Stimulated activated CD4-positive, alpha-beta T cell treated with anti-CD3 and anti-CD28 coated beads, Interleukin-1b, Interleukin-23, amount 100 ng/mL, for 1 hour (primary cell): Measurements from ENCODE around the gene COQ9.
A peak's percentile ranks its signal among the peaks of the same experiment; 100 is the strongest.

ENCODE experiments used
- DNase-seq, 2 donors: peaks; one replicate each; pipeline ENCODE4 v3.0.0-alpha.2; 2020; ENCODE audit warnings: low read depth in 2 of 2

The COQ9 gene

DNA sequence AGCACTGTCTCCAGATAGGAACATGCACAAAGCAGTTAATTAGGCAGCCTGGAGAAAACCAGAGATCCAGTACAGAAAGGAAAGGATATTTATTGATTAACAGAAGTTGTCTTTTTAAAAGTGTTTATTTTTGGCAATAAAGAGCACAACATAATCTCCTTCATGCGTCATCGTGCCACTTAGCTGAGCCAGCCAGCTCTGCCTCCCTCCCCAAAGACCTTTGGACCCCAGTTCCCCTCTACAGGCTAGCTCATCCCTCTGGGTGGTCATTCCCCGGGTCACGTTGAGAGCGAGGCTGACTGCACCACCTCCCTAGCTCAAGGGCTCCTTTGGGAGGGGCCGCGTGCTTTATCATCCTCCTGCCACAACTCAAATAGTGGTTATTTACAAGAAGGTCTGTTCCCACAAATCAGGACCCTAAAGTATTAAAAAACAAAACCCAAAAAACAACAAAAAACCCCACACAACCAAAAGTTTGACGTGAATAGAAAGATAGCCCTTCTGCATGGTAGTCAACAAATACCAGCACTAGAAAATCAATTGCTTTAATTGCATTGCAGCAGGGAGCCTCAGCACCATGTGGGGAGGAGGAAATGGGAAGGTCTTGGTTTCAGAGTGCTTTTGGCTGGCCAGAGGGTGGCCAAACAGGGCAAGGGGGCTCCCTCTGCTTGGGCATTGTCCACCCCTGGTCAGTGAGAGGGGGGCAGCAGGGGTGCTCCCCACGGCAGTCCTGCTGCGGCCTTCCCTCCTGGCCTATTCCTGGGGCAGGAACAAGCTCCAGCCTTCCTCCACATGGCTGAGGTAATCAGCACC, 24.8 kb downstream of the COQ9 start:
- DNase-seq: no peak

DNA sequence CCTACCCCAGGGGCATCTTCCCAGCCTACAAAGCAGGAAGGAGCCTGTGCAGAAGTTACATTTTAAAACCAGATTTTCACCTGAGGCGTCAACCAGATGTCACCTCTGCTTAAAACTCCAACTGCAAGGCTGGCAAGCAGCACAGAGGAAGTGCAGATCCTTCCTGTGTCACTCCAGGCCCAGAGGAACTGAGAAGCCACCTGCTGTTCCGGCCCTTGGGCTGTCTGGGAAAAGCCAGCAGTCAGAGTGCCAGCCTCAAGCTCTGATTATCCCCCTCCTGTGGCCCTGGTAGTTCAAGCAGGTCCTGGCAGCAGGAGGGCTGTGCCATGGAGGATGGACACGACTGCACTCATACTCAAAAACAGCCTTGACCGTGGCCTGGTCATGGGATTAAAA, 25.4 kb downstream of the COQ9 start:
- DNase-seq: no peak

DNA sequence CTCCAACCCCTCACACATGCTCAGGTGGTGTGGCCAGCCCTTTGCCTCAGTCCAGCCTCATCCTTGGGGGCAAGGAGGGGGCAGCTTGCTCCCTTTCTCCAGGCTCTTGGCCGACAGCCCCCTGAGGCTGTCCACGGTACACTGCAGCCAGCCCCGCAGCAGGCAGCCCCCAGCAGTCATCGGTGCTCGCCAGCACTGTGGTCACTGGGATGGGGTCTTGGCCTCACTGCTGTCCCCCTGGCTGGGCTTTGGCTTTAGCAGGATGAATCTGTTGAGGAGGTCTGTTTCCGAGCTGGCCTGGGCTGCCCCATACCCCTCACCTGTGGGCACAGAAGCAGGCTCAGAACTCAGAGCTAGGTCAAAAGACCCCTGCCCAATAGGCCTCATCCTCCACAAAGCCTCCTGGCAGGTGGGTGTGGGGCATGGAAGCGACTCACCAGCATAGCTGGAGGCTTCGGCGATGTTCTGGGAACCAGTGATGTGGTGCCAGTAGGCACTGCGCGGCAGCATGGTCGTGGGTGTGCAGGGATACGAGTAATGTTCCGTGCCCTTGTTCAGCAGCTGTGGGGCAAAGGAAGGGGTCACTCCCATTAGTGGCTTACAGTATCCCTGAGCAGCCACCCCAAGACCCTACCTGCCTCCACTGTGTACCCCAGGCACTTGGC, 26.0 kb downstream of the COQ9 start:
- DNase-seq: no peak

DNA sequence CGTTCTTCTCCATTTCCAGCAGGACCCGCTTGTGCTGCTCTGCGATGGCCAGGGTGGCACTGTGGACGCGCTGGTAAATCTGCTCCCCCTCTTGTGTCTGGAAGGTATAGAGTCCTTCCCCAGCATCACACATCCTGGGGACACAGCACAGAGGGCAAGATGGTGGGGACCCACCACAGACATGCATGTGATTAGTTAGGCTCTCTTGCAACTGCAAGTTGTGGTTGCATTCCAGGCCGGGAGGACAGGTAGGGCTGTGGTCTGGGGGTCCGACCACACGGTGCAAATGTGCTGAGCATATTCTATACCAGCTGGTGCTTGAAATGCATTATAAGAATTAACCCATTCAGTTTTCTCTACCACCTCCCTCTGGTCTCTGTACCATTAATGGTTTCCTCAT, 26.6 kb downstream of the COQ9 start:
- no peak for DNase-seq

DNA sequence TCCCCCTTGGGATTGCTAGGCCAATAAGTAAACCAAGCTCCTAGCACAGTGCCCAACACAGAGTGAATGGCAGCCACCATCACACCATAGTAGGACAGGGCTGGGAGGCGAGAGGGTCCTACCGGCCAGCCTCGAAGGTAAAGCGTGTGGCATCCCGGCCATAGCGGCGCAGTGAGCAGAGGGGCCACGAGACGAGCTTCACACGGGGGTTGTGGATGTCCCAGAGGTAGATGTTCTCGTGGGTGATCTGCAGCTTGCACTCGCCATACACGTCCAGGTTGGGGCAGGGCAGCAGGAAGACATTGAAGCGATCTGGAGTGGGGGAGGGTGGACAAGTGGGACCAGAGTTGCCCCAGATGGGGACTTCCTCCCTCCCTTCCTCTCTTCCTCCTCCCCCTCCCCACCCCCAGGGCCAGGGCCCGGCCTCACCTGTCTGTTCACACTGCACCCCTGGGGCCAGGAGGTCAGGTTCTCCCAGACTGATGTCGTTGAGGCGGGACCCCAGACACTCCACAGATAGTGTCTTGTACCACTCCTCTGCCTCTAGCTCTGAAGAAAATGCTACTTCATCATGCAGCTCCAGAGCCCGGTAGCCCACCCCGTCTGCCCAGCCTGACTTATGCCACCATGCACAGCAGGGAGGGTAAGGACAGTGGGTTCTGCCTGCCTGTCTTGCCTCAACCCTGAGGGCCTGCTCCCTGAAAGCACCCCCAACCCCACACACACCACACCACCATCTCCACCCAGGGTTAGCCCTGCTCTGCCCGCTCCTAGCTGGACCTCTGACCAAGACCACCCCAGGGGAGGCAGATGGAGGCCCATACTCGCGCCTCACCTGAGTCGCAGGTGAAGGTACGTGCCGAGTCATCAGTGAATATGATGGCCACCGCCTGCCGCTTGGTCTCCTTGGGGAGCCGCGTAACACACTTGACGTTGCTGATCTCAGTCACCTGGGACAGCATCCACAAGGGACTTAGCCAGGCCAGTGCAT, 27.7 kb downstream of the COQ9 start:
- DNase-seq: no peak

DNA sequence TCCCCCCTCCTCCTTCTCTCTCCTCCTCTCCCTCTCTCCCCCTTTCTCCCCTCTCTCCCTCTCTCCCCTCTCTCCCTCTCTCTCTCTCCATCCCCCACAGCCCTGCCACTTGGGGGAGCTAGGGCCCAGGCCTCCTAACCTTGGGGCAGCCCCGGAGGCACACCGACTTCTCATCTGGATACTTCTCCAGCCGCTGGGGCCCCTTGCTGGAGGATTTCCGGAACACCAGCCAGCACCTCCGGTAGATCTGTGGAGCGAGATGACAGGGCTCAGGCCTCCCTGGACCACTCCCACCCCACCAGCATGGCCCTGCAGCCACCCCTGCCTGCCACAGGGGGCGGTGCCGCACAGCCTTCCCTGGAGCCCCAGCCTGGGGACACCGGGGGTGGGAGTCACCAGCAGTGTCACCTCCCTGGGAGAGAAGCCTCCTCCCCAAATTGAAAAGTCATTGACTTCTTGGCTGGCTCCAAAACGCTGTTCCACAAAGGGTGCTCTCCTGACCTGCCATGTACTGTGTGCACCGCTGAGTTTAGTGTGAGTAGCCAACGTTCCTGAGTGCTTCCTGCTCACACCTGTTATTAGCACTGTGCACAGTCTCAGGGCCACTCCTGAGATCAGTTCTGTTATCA, 28.5 kb downstream of the COQ9 start:
- DNase-seq: peak; percentile 7 to 47

DNA sequence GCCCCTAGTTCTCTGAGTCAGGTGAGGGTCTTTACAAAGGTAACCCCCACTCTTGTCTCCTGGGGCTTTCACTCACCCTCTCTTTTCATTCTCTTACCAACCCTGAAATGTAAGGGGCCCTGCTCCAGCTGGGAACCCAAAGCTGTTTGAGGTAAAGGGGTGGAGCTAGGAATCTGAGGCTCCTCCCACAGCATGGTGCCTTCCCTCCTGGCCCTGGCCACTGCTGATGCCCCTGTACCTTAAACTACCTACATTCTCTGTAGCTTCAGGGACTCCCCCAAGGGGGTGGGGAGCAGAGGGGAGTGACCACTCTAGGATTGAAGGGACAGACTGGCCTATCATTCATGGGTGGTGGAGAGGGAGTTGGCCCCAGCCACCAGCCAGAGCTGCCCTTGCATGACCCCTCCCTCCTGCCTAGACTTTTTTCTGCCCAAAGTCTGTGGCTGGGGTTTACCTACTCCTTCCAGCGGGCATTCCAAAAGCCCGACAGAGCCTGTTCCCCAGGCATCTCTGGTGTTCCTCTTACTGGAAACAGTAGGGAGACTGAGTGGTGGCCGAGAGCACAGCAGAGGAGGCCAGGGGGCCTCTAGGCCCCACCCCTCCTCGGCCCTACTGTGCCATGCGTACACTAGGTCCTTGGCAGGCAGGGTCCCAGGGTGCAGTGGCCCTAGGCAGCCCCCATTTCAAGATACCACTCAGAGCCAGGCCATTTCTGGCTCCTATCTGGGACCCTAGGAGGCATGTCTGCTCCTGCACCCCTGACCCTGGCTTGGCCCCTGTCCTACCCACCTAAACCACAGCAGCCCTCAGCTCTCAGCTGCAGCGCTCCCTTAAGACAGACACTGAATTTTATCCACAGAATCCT, 29.5 kb downstream of the COQ9 start:
- no peak for DNase-seq

DNA sequence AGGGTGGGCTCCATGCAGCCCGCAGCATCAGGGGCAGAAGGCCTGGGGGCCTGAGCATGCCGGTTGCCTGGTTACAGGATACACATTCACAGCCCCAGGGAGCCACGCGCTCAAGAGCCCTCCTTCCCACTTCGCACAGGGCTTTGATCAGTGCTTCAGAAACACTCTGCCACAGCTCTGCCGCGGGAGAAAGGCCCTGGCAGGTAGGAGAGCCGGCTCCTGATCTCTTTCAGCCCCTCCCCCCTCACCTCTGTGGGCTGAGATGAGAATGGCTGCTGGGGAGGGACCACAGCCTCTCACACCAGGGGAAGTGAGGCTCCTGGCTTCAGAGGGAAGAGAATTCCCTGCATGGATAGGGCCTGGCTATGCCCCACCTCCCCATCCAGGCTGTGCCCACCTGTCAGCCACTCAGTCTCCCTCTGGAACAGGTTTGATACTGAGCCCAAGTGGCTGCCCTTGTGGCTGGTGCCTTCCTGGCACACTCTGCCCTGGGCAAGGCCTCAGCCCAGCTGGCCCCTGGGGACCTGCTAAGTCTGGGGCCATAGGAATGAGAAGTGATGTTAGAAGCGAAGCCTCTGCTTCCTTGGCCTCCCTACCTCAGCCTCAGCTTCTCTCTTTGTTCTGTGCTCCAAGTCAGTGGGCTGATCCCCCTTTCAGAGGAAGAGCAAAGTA, 30.4 kb downstream of the COQ9 start:
- DNase-seq: no peak

DNA sequence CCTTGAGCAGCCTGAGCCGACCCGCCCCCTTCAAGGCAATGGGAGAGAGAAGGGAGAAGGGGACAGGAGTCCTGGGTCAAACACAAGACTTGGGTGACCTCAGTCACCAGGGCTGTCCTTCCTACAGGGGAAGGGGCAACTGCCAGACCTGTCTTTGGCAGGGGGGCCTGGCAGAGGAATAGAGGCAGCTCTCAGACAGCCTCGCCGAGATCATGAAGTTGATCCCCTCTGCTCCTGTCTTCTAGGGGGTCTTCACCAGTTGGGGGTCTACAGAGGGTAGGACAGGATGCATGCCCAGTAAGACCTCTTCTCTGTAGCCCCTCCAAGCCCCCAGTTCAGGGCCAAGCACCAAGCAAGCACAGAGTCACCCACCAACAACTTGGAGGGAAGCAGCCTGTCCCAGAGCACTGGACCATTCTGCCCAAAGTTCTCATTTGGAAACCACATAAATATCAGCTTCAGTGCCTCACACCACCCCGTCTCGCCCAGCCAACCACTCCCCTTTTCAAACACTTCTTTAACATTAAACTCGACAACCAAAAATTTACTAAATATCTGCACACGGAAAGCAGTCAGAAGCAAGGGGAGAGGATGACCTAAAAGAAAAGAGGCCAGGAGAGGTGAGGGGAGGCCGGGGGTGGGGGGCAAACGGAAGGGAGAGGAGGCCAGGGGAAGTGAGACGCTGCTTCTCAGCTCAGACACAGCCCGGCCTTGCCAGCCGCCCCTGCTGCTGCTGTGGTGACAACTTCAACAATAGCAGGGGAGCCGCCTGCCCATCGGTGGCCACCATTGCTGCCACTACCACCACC, 31.3 kb downstream of the COQ9 start:
- DNase-seq: no peak

DNA sequence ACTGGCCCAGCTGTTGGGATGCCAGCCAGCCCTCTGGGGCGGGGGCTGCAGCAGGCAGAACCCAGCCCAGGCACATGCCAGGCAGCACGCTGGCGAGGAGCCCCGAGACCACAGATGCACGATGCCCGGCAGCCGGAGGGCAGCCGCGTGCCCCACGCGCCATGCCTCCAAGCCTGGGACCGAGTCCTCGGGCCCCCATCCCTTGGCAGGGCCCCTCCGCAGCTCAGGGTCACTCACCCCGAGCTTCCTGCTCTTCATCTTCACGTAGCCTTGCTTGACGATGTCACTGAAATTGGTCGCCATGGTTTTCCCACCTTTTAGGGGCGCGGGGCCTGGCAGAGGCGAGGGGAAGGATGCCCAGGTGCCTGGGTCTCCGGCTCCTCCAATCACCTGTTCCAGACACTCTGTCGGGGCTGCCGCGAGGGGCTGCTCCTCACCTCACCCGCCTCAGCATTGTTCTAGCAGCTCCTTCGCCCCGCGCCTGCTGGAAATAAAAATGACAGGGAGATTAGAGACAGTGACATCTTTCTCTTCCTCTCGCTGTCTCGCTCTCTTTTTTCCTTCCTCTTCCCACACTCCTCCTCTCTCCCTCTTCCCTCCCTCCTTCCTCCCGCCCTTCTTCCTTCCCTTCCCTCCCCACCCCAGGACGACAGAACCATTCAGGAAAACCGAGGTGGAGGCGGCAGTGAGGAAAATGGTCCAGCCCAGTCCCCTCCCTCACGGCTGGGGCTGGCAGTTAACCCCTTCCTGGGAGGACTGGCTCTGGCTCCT, 32.1 kb downstream of the COQ9 start:
- DNase-seq: no peak

DNA sequence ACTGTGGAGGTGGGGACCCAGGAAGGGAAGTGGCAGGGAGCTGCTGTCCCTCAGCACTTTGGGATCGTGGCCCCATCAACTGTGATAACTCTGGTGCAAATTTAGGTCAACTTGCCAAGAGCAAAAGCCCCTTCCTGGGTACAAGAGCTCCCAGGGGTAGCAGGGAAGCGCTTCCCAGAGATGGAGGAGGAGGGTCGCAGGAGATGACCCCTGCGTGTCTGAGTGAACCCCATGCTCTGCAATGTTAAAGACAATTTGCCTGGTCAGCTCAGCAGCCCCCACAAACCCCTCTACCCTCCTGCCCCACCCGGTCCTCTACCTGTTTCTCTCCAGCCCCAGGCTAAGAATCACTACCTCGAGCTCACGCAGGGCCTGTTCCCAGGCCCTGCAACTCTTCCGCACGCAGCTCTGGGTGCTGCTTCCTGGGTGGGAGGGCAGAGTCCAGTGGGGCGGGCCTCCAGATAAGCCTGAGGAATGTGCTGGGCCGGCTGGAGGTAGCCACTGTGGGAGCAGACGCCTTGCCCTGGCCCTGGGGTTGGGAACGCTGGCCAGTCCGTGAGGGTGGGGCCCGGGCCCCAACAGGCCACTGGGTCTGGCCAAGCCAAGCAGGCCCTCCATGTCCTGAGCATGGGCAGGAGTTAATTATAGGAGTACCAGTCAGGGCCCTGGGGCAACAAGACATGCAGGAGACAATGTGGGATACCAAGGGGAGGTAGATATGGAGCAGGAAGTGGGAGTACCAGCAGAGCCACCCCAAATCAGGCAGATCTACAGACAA, 32.9 kb downstream of the COQ9 start:
- DNase-seq: no peak

DNA sequence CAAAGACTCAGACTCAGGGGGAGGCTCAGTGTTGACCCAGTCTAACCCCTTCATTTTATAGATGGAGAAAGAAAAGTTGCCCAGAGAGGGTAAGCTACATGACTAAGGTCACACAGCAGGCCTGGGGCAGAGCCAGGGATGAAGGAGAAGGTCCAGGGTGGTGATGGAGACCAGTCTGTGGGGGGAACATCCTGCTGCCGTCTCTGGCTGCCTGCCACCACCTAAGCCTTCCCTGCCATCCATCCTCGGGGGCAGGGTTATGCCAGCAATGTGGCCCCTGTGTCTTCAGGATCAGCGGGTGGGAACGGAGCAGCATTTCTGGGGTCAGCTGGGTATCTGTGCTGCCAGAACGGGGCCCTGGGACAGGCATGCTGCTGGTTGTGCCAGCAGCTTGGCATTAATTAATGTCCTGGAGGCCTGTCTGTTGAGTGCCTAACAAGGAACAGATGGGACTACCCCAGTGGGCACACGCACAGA, 33.5 kb downstream of the COQ9 start:
- DNase-seq: no peak

DNA sequence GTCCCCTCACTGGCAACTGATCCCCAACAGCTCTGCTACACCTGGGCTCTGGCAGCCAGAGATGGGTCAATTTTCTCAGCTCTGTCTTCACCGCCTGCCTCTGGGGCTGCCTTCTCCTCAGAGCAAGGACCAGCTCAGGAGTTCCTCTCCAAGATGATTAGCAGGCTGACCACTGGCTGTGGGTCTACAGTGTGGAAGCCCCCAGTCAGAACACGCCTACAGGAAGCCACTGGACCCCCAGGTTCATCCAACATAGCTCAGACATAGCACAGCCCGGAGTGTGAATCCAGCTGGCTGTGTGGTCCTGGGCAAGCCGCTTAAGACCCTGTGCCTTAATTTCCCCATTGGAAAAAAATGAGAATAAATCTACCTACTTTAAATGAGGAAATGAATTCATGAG, 34.1 kb downstream of the COQ9 start:
- DNase-seq: no peak

DNA sequence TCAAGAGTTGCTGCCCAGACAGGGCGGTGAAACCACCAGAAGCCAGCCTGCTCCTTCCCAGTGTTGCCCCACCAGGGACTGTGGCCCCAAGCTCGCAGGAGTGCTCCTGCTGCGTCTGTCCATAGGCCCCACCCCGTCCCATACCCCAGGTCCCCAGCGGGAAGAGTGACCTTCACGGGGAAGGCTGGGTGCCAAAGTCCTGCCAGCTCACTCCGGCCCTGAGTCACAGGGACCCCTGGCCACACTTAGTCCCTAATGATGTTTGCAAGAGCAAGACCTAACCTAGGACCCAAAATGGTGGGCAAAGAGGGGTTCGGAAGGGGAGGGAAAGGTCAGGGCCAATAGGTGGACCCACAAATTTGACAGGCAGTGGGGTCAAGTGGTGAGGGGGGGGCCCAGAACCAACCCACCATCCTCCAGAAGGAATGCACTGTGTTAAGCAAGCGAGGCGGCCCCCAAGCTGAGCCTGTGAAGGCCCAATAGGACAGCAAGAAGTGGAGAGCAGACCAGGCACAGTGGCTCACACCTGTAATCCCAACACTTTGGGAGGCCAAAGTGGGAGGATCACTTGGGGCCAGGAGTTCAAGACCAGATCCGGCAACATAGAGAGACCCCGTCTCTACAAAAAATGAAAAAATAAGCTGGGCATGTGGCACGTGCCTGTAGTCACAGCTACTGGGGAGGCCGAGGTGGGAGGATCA, 35.7 kb downstream of the COQ9 start:
- DNase-seq: no peak

DNA sequence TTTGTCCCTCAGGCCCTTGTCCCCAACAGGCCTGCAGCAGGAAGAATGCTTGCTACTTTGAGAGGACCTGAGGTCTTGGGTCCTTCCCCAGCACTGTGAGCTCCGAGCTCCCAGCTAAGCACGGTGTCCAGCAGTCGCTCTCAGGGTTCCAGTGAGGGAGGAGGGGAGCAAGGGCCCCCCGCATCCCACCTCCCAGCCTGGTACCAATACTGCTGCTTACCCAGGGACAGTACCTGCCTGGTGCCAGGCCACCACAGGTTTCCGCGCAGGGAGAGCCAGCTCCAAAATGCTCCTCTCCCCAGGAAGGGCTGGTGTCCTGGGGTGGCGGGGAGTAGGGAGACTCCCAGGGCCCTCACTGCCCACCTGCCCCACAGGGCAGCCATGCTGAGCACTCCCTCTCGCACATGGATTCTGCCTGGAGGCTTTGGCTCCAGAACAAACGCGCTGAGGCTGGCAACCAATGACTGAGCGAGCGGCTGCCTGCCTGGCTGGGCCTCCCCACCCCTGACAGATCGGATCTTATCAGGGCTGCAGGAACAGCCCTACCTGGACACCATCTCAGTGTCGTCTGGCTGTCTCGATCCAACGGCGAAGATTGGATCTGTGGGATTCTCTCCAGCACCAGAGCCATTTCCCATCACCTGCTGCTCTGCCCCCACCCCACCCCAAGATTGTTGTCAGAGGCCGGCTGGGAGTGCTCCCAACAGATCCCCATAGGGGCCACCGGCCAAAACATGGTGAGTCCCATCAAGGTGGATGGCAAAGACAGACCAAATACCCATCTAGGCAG, 36.6 kb downstream of the COQ9 start:
- no peak for DNase-seq

DNA sequence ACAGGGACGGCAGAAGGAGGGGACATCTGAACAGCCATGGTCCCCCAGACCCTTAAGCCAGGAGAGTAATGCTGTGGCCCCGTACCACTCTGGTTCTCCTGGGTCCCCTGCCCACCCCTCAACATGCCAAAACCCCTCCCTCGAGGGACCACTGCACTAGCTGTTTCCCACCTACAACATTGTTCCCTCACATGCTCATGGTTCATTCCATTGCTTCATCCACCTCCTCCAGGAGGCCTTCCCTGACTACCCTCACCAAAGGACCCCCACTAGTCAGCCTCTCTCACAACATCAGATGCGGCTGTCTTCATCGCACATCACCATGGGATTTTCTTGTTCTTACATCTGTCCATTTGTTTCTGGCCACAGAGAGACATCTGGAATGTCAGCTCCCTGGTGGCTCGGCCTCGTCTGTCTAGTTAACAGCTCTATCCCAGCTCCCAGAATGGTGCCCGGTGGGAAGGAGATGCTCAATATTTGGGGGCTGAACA, 37.3 kb downstream of the COQ9 start:
- no peak for DNase-seq
